GM12878 (cell line): ENCODE data around the gene CTNS. TPM values are rescaled to one million over a fixed set of nuclear protein-coding genes. Genes with fewer than 3 reads are reported as not detected.
A peak's percentile ranks its signal among the peaks of the same experiment; 100 is the strongest.

Experiments
- ATAC-seq: fragments of 200-7000 bp; cut with Tn5 transposase; 3 replicates; pipeline ENCODE4 v1.9.1; 2020; ENCODE audit warnings: mild to moderate bottlenecking, moderate library complexity
- BruUV-seq: library from RNA; stranded (reverse); fragments of 400-500 nt; replicated peaks from 2 replicates; lab custom pipeline; 2021; lab: Mats Ljungman, UMichigan
- CTCF ChIA-PET: fragments of 300-600 bp; sonication (Branson Sonifier 250); formaldehyde crosslinking; extraction: SDS; loops from one replicate; lab custom pipeline; 2021; ENCODE audit warnings: inconsistent platforms; lab: Yijun Ruan, JAX
- POLR2A ChIA-PET: fragments of 350-600 bp; formaldehyde crosslinking; extraction: SDS; loops from one replicate; lab custom pipeline; 2021; ENCODE audit warnings: inconsistent platforms; lab: Charles Lee
- RAD21 ChIA-PET: fragments of 300-600 bp; sonication (Branson Sonifier 250); formaldehyde crosslinking; loops from one replicate; lab custom pipeline; 2023; ENCODE audit warnings: antibody characterized with exemption; ENCODE audit not compliant: unreplicated experiment; lab: Charles Lee
- SMC1A ChIA-PET: fragments of 300-600 bp; sonication (Branson Sonifier 250); formaldehyde crosslinking; loops from one replicate; lab custom pipeline; 2023; ENCODE audit not compliant: unreplicated experiment, uncharacterized antibody; lab: Charles Lee
- DNase-seq: peaks from one replicate; pipeline ENCODE4 v3.0.0-alpha.2; 2011; ENCODE audit warnings: low read depth, low spot score
- FAIRE-seq: peaks from 3 replicates; lab custom pipeline; 2011; peaks lifted over from hg19 to GRCh38; lab: Jason Lieb, UNC
- H2AFZ ChIP-seq: 2 replicates; pipeline ENCODE4 v1.6.0; 2011; ENCODE audit warnings: low read depth, low read length, control low read depth; ENCODE audit not compliant: control insufficient read depth
- H3K27ac ChIP-seq: 2 replicates; pipeline ENCODE4 v1.5.1; 2011; ENCODE audit warnings: control low read depth; ENCODE audit not compliant: control insufficient read depth, insufficient read depth
- H3K27me3 ChIP-seq, 2 experiments: replicated peaks in 1 of 2; 2 replicates each; pipeline versions ENCODE4 v1.6.0 to v1.6.1; 2011; ENCODE audit warnings: low read length in 1 of 2; ENCODE audit not compliant: control insufficient read depth in 2 of 2, insufficient read depth in 2 of 2
- H3K36me3 ChIP-seq, 2 experiments: 2 replicates each; pipeline ENCODE4 v1.5.1; 2011; ENCODE audit warnings: low read length in 1 of 2; ENCODE audit not compliant: control insufficient read depth in 2 of 2, insufficient read depth in 2 of 2
- H3K4me1 ChIP-seq: 2 replicates; pipeline ENCODE4 v1.6.1; 2011; ENCODE audit warnings: mild to moderate bottlenecking, low read length, moderate library complexity, mixed read lengths; ENCODE audit not compliant: control insufficient read depth, insufficient read depth
- H3K4me2 ChIP-seq: 2 replicates; pipeline ENCODE4 v1.6.0; 2011; ENCODE audit warnings: control low read depth; ENCODE audit not compliant: control insufficient read depth, insufficient read depth
- H3K4me3 ChIP-seq: fragments of 200-600 bp; sonication (generic); 2 replicates; pipeline ENCODE4 v1.5.1; 2016
- H3K79me2 ChIP-seq: 2 replicates; pipeline ENCODE4 v1.6.0; 2011; ENCODE audit warnings: low read length; ENCODE audit not compliant: control insufficient read depth, insufficient read depth
- H3K9ac ChIP-seq: 2 replicates; pipeline ENCODE4 v1.8.0; 2011; ENCODE audit warnings: low read length, control low read depth, mixed read lengths; ENCODE audit not compliant: control insufficient read depth, insufficient read depth
- H3K9me3 ChIP-seq: replicated peaks from 3 replicates; pipeline ENCODE4 v1.5.1; 2011; ENCODE audit warnings: mild to moderate bottlenecking, low read length; ENCODE audit not compliant: control insufficient read depth, insufficient read depth
- H4K20me1 ChIP-seq: 2 replicates; pipeline ENCODE4 v1.6.0; 2011; ENCODE audit not compliant: control insufficient read depth, insufficient read depth
- BHLHE40 ChIP-seq, 2 experiments: fragments of 450-650 bp in 1 of 2; IDR thresholded peaks; 2 replicates each; pipeline ENCODE4 v1.6.1; 2011 to 2017; ENCODE audit warnings: low read depth in 2 of 2, borderline replicate concordance in 1 of 2, improper control_type of control experiment in 1 of 2, low read length in 1 of 2, mild to moderate bottlenecking in 1 of 2
- CBFB ChIP-seq: IDR thresholded peaks from 2 replicates; pipeline ENCODE4 v1.6.1; 2016; ENCODE audit warnings: antibody characterized with exemption, low read depth
- CBX5 ChIP-seq: sonication (generic); IDR thresholded peaks from 2 replicates; pipeline ENCODE4 v1.6.1; 2016; ENCODE audit warnings: low read depth, moderate library complexity, mild to moderate bottlenecking, inconsistent platforms
- CHD1 ChIP-seq: IDR thresholded peaks from 2 replicates; pipeline ENCODE4 v1.6.1; 2012; ENCODE audit warnings: low read depth, low read length, improper control_type of control experiment
- CREM ChIP-seq: IDR thresholded peaks from 2 replicates; pipeline ENCODE4 v1.6.1; 2014; ENCODE audit warnings: antibody characterized with exemption, low read depth
- FOS ChIP-seq: IDR thresholded peaks from 3 replicates; pipeline ENCODE4 v1.6.1; 2011; ENCODE audit warnings: borderline replicate concordance; ENCODE audit not compliant: insufficient read length; ENCODE audit errors: extremely low read depth
- HDGF ChIP-seq: fragments of 450-650 bp; IDR thresholded peaks from 2 replicates; pipeline ENCODE4 v1.6.1; 2016; ENCODE audit warnings: antibody characterized with exemption
- IKZF2 ChIP-seq, 2 experiments: fragments of 450-650 bp; IDR thresholded peaks; 2 replicates each; pipeline ENCODE4 v1.6.1; 2017; ENCODE audit warnings: mild to moderate bottlenecking in 2 of 2, moderate library complexity in 2 of 2
- IRF4 ChIP-seq: IDR thresholded peaks from 2 replicates; pipeline ENCODE4 v1.6.1; 2011; ENCODE audit warnings: low read depth, low read length
- JUND ChIP-seq: IDR thresholded peaks from 2 replicates; pipeline ENCODE4 v1.6.1; 2012; ENCODE audit warnings: low read depth, mild to moderate bottlenecking, low read length, improper control_type of control experiment, moderate library complexity
- LARP7 ChIP-seq: fragments of 450-650 bp; IDR thresholded peaks from 2 replicates; pipeline ENCODE4 v1.6.1; 2017; ENCODE audit warnings: mild to moderate bottlenecking
- NKRF ChIP-seq: fragments of 450-650 bp; conservative IDR thresholded peaks from 2 replicates; pipeline ENCODE4 v1.6.1; 2017; ENCODE audit warnings: mild to moderate bottlenecking, moderate library complexity
- NR2C2 ChIP-seq: IDR thresholded peaks from 2 replicates; pipeline ENCODE4 v1.6.1; 2011; ENCODE audit warnings: borderline replicate concordance, low read depth; ENCODE audit not compliant: control insufficient read depth, insufficient read length
- PAX5 ChIP-seq: IDR thresholded peaks from 2 replicates; pipeline ENCODE4 v1.6.1; 2011; ENCODE audit warnings: low read depth, low read length, borderline replicate concordance
- RBBP5 ChIP-seq: fragments of 200-600 bp; sonication (generic); conservative IDR thresholded peaks from 2 replicates; pipeline ENCODE4 v1.6.1; 2016
- RFX5 ChIP-seq: IDR thresholded peaks from 2 replicates; pipeline ENCODE4 v1.6.1; 2011; ENCODE audit warnings: low read depth, low read length, improper control_type of control experiment
- RUNX3 ChIP-seq: IDR thresholded peaks from 2 replicates; pipeline ENCODE4 v1.6.1; 2012; ENCODE audit warnings: low read length, inconsistent platforms
- SMC3 ChIP-seq: IDR thresholded peaks from 2 replicates; pipeline ENCODE4 v1.6.1; 2011; ENCODE audit warnings: low read length, improper control_type of control experiment, borderline replicate concordance
- SPI1 ChIP-seq: IDR thresholded peaks from 2 replicates; pipeline ENCODE4 v1.6.1; 2011; ENCODE audit warnings: low read depth, mild to moderate bottlenecking, low read length, moderate library complexity, borderline replicate concordance; ENCODE audit not compliant: insufficient read depth
- TCF12 ChIP-seq: IDR thresholded peaks from 2 replicates; pipeline ENCODE4 v1.6.1; 2011; ENCODE audit warnings: low read depth, mild to moderate bottlenecking, low read length
- ZBED1 ChIP-seq: IDR thresholded peaks from 2 replicates; pipeline ENCODE4 v1.6.1; 2016; ENCODE audit warnings: borderline replicate concordance
- ZSCAN29 ChIP-seq: fragments of 450-650 bp; IDR thresholded peaks from 2 replicates; pipeline ENCODE4 v1.6.1; 2017; ENCODE audit warnings: mild to moderate bottlenecking, moderate library complexity
- WGBS: methylation state at CpG from one replicate; pipeline ENCODE4 v1.1.6; 2016; ENCODE audit warnings: low lambda C conversion rate; ENCODE audit not compliant: insufficient replicate concordance, insufficient coverage; ENCODE audit errors: missing lambda C conversion rate; 5-methylcytosine and 5-hydroxymethylcytosine counted together
- in situ Hi-C: fragments of 300-500 bp; cut with MboI; formaldehyde crosslinking; loops from 9 replicates; pipeline ENCODE4 v1.14.3; 2018; ENCODE audit warnings: mixed read lengths
- intact Hi-C: fragments of 100-400 bp; cut with micrococcal nuclease; formaldehyde crosslinking; loops from one replicate; pipeline ENCODE4 v1.14.2; 2022; ENCODE audit not compliant: unreplicated experiment
- polyA plus RNA-seq, 11 experiments: library from polyadenylated mRNA; depleted of rRNA in 4 of 11; unstranded in 6 of 11; stranded (reverse) in 5 of 11; fragments of >200 nt; fragmentation: Nextera tagmentation in 4 of 11; fragmentation: Illumina TruSeq in 1 of 11; extraction: Ambion mirVana in 4 of 11; extraction: Trizol in 1 of 11; gene quantifications; 1 replicate in 1 of 11; 2 replicates in 10 of 11; pipeline versions ENCODE4 v1.2.1 to v1.2.3, GENCODE V29; 2011 to 2016; ENCODE audit warnings: inconsistent platforms in 2 of 11, missing spikeins in 2 of 11, low read depth in 1 of 11
- total RNA-seq, 4 experiments: library from RNA; depleted of rRNA in 3 of 4; stranded (reverse); fragments of >200 nt in 3 of 4; fragmentation: Illumina TruSeq in 1 of 4; extraction: Trizol in 1 of 4; gene quantifications; 2 replicates each; pipeline versions ENCODE4 v1.2.1 to v1.2.3, GENCODE V29; 2013 to 2021
- TF ChIP-seq, protein P1 (sequence below): IDR thresholded peaks from 2 replicates; pipeline ENCODE4 v1.6.1; 2011; ENCODE audit warnings: low read depth, mild to moderate bottlenecking, low read length, moderate library complexity, borderline replicate concordance; ENCODE audit errors: extremely low read depth

CTNS gene
- total and polyA plus RNA-seq, 10 of the 15 experiments (the other 5 are each of a cell fraction or from before 2014, with no cell fraction given): 0.92 to 10.7 (median 6.4) TPM

GRCh38 chr17:3635474-3636153 is 946 bp upstream of the CTNS start:
- Histone ChIP-seq H3K79me2 (peaks cover 12% of the 10 kb centered on the region), H3K9me3 (no peaks in the 10 kb centered on the region), H3K36me3 (no peaks in the 10 kb centered on the region; a peak in 2 of 4 replicates), H3K4me3 (peak overlapping the region; percentile 94), H3K27me3 (no peaks in the 10 kb centered on the region), H3K9ac (peak overlapping the region; percentile 75), H4K20me1 (no peaks in the 10 kb centered on the region), H3K27ac (peak overlapping the region; percentile 98), H2AFZ (peak overlapping the region; percentile 89), H3K4me2 (peak overlapping the region; percentile 98), H3K4me1 (peaks cover 4% of the 10 kb centered on the region; the same call in 1 of the 2 replicates)
- intact Hi-C loops (loop anchor here (2.0 kb wide), 1 partner anchor 77 kb away; no protein-coding TSS in a partner anchor), in situ Hi-C loops (no loop called here)
- ATAC-seq: peak; percentile 1; the same call in 2 of the 3 replicates
- FAIRE-seq: no peak
- WGBS: 15% methylated on average over 31 of the region's 38 CpGs
- TSS peak; percentile 79 for BruUV-seq
- RAD21 ChIA-PET: interaction anchor here (1.0 to 3.1 kb wide), 9 partner anchors 12 to 211 kb away, joined by 3 to 26 read pairs (median 5); partner anchors contain the start of genes HASPIN and TRPV3
- CTCF ChIA-PET: interaction anchor here (0.6 to 1.6 kb wide), 6 partner anchors 9 to 162 kb away, joined by 3 to 17 read pairs (median 4); no protein-coding TSS in a partner anchor
- SMC1A ChIA-PET: interaction anchor here (0.8 to 1.7 kb wide), 9 partner anchors 8 to 101 kb away, joined by 3 to 6 read pairs (median 4); no protein-coding TSS in a partner anchor
- DNase-seq: no peak
- POLR2A ChIA-PET: interaction anchor here (0.6 to 1.3 kb wide), 8 partner anchors 10 to 276 kb away, joined by 3 to 11 read pairs (median 4); partner anchors contain the start of gene TRPV3
- TF ChIP-seq RBBP5 (no peak), JUND (no peak), CBX5 (no peak), TCF12 (no peak), IKZF2 (IDR thresholded peaks at IDR 0.05) (no peak), SMC3 (no peak), BHLHE40 (IDR thresholded peaks at IDR 0.05; ENCODE audit: borderline replicate concordance in 1 of 2, low read depth in 2 of 2, low read length in 1 of 2) (peak in 1 of 2 experiments; percentile 49; a peak in 1 of 4 replicates), IRF4 (no peak), ZSCAN29 (no peak), CBFB (no peak), RUNX3 (0 out of 2 replicates have a peak, but pooled peaks have one; percentile 21), HDGF (no peak), RFX5 (no peak), CHD1 (no peak), SPI1 (no peak), PAX5 (no peak), FOS (no peak), NR2C2 (no peak), NKRF (peak; percentile 66), ZBED1 (no peak), CREM (no peak), LARP7 (peak; percentile 49; the same call in 1 of the 2 replicates)
- TF ChIP-seq, protein P1, sequence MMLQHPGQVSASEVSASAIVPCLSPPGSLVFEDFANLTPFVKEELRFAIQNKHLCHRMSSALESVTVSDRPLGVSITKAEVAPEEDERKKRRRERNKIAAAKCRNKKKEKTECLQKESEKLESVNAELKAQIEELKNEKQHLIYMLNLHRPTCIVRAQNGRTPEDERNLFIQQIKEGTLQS: no peak
